ENCODE measurements around the gene IFI27L2. TPM values are rescaled to one million over a fixed set of nuclear protein-coding genes. Genes with fewer than 3 reads are reported as not detected.

The IFI27L2 gene
- total and polyA plus RNA-seq, 2 of the 8 experiments (the other 6 are each of a cell fraction or from before 2014, with no cell fraction given), result 14.0 to 69.6 TPM

GRCh38 chr14:94109915-94110250 is 19.5 kb downstream of the IFI27L2 start:
- no peak overlapping the region for H2BK120ac ChIP-seq (replicated peaks; ENCODE audit: low read depth, low read length)
- H4K8ac ChIP-seq (ENCODE audit: extremely low read depth, insufficient read depth, low read length), result no peak overlapping the region
- ChIA-PET CTCF (ENCODE audit: partially characterized antibody) (interaction anchor here (1.0 to 1.9 kb wide), 3 partner anchors 10 to 110 kb away, joined by 3 to 6 read pairs (median 4); no protein-coding TSS in a partner anchor), POLR2A (ENCODE audit: partially characterized antibody) (no interaction called here)
- FAIRE-seq (no peak), DNase-seq (ENCODE audit: low read depth in 1 of 2, low spot score in 2 of 2) (no peak)
- H3K4me2 ChIP-seq (ENCODE audit: insufficient read depth in 1 of 2, low read depth in 2 of 2, low read length in 2 of 2), result no peak overlapping the region
- peaks cover 0 to 5% (median under 1%) of the 10 kb centered on the region in 4 experiments; a peak in 2 of 7 replicates for H3K4me1 ChIP-seq (replicated peaks in 1 of 4; ENCODE audit: control insufficient read depth in 3 of 4, insufficient read depth in 4 of 4, low read length in 3 of 4)
- no peaks in the 10 kb centered on the region for H3K79me2 ChIP-seq (ENCODE audit: control insufficient read depth in 1 of 2, insufficient read depth in 2 of 2, low read length in 2 of 2)
- no peak overlapping the region for H2AFZ ChIP-seq (ENCODE audit: low read length)
- H3K18ac ChIP-seq (ENCODE audit: extremely low read depth, low read length), result no peak overlapping the region
- no peaks in the 10 kb centered on the region for H4K20me1 ChIP-seq (replicated peaks in 1 of 2; ENCODE audit: control insufficient read depth in 1 of 2, insufficient read depth in 2 of 2, low read length in 2 of 2)
- no peak overlapping the region for H2BK12ac ChIP-seq (ENCODE audit: low read depth, low read length)
- no peak overlapping the region for H3K14ac ChIP-seq (ENCODE audit: insufficient read length)
- H2BK5ac ChIP-seq (ENCODE audit: low read depth, low read length), result no peak overlapping the region
- H3K27me3 ChIP-seq (replicated peaks in 1 of 4; ENCODE audit: control insufficient read depth in 3 of 4, extremely low read depth in 1 of 4, insufficient read depth in 3 of 4, low read length in 3 of 4), result no peaks in the 10 kb centered on the region
- H4K5ac ChIP-seq (ENCODE audit: insufficient read length, low read depth, low read length), result no peak overlapping the region
- no peaks in the 10 kb centered on the region for H3K36me3 ChIP-seq (ENCODE audit: control insufficient read depth in 2 of 4, insufficient read depth in 4 of 4, low read length in 3 of 4)
- no peak overlapping the region for H2AK5ac ChIP-seq (ENCODE audit: low read depth, low read length)
- no peak overlapping the region for H3K56ac ChIP-seq (replicated peaks; ENCODE audit: insufficient read length, low read depth, low read length)
- no peaks in the 10 kb centered on the region for H3K23me2 ChIP-seq (ENCODE audit: low read depth, low read length)
- TF ChIP-seq RXRA (IDR thresholded peaks at IDR 0.05; ENCODE audit: insufficient read depth, low read depth, low read length) (no peak), PHF8 (conservative IDR thresholded peaks at IDR 0.05; ENCODE audit: low read depth, low read length) (no peak), MAFK (IDR thresholded peaks at IDR 0.05; ENCODE audit: low read depth, low read length) (no peak)
- no peak overlapping the region for H3K4ac ChIP-seq (replicated peaks; ENCODE audit: insufficient read length, low read depth, low read length)
- no peak overlapping the region for H3K23ac ChIP-seq (ENCODE audit: insufficient read length)
- no peak overlapping the region for H2BK15ac ChIP-seq (ENCODE audit: low read length)
- H3K27ac ChIP-seq (ENCODE audit: low read depth, low read length), result no peak overlapping the region
- H3K79me1 ChIP-seq (ENCODE audit: low read depth, low read length), result no peaks in the 10 kb centered on the region
- H3K9ac ChIP-seq (replicated peaks in 1 of 4; ENCODE audit: extremely low read depth in 1 of 4, low read depth in 3 of 4, low read length in 3 of 4), result no peak overlapping the region
- H4K91ac ChIP-seq (replicated peaks; ENCODE audit: insufficient read length, low read length), result no peak overlapping the region
- 89% methylated on average over 2 of the region's 2 CpGs; no CpG with 5 or more reads in 1 of the 2 experiments for WGBS, 2 experiments (ENCODE audit: extremely low coverage in 1 of 2, insufficient coverage in 1 of 2, insufficient read length in 1 of 2, insufficient replicate concordance in 2 of 2, low coverage in 1 of 2, low lambda C conversion rate in 2 of 2, missing lambda C conversion rate in 1 of 2)
- H3K9me3 ChIP-seq (ENCODE audit: insufficient read depth in 2 of 2, low read depth in 1 of 2, low read length in 1 of 2), result no peaks in the 10 kb centered on the region
- H2BK20ac ChIP-seq (ENCODE audit: low read length), result no peak overlapping the region
- H3K4me3 ChIP-seq (ENCODE audit: extremely low read depth in 1 of 4, insufficient read depth in 2 of 4, low read depth in 3 of 4, low read length in 4 of 4), result no peak overlapping the region
